Loucy (cell line): Measurements from ENCODE around the gene FGF12.

ENCODE experiments used
- H2AFZ ChIP-seq: fragments of 200-600 bp; sonication (generic); 2 replicates; pipeline ENCODE4 v1.6.0; 2016; ENCODE audit warnings: antibody characterized with exemption, mild to moderate bottlenecking, low read length, moderate library complexity
- H3F3A ChIP-seq: fragments of 200-600 bp; 2 replicates; pipeline ENCODE4 v1.6.0; 2016; ENCODE audit warnings: antibody characterized with exemption, low read depth, mild to moderate bottlenecking
- H3K27me3 ChIP-seq: fragments of 200-600 bp; sonication (generic); 2 replicates; pipeline ENCODE4 v1.6.1; 2014; ENCODE audit warnings: low read length, mild to moderate bottlenecking; ENCODE audit not compliant: insufficient read depth, poor library complexity, severe bottlenecking
- H3K36me3 ChIP-seq: fragments of 200-600 bp; sonication (generic); 2 replicates; pipeline ENCODE4 v1.6.1; 2016; ENCODE audit warnings: low read length; ENCODE audit not compliant: insufficient read depth
- H3K4me1 ChIP-seq: fragments of 200-600 bp; sonication (generic); 2 replicates; pipeline ENCODE4 v1.5.1; 2014; ENCODE audit warnings: low read length, mild to moderate bottlenecking; ENCODE audit not compliant: insufficient read depth, poor library complexity, severe bottlenecking
- H3K4me2 ChIP-seq: fragments of 200-600 bp; sonication (generic); 2 replicates; pipeline ENCODE4 v1.6.0; 2014; ENCODE audit warnings: antibody characterized with exemption, low read length, low read depth, mild to moderate bottlenecking; ENCODE audit not compliant: poor library complexity, severe bottlenecking
- H3K4me3 ChIP-seq: fragments of 200-600 bp; sonication (generic); 2 replicates; pipeline ENCODE4 v1.5.1; 2014; ENCODE audit warnings: low read length, mild to moderate bottlenecking, mixed read lengths; ENCODE audit not compliant: poor library complexity, severe bottlenecking
- H3K79me2 ChIP-seq: fragments of 200-600 bp; sonication (generic); 2 replicates; pipeline ENCODE4 v1.6.1; 2014; ENCODE audit warnings: low read length; ENCODE audit not compliant: insufficient read depth
- H3K9ac ChIP-seq: fragments of 200-600 bp; sonication (generic); 2 replicates; pipeline ENCODE4 v1.6.0; 2014; ENCODE audit warnings: mild to moderate bottlenecking, low read depth, low read length, moderate library complexity; ENCODE audit not compliant: poor library complexity, severe bottlenecking
- H3K9me2 ChIP-seq: fragments of 200-600 bp; sonication (generic); replicated peaks from 2 replicates; pipeline ENCODE4 v1.6.1; 2016; ENCODE audit warnings: low read depth, low read length, mixed read lengths
- H3K9me3 ChIP-seq: fragments of 200-600 bp; sonication (generic); 2 replicates; pipeline ENCODE4 v1.6.1; 2014; ENCODE audit warnings: mild to moderate bottlenecking, antibody characterized with exemption, low read length, low read depth; ENCODE audit not compliant: insufficient read depth
- H4K20me1 ChIP-seq: fragments of 200-600 bp; sonication (generic); 2 replicates; pipeline ENCODE4 v1.6.0; 2014; ENCODE audit warnings: antibody characterized with exemption, low read length, mild to moderate bottlenecking; ENCODE audit not compliant: insufficient read depth, poor library complexity, severe bottlenecking
- EZH2phosphoT487 ChIP-seq: fragments of 200-600 bp; IDR thresholded peaks from 2 replicates; pipeline ENCODE4 v1.6.1; 2018; ENCODE audit warnings: antibody characterized with exemption, mild to moderate bottlenecking, moderate library complexity, borderline replicate concordance
- TF ChIP-seq, protein P1 (sequence below): fragments of 200-600 bp; sonication (generic); conservative IDR thresholded peaks from 2 replicates; pipeline ENCODE4 v1.5.1; 2014; ENCODE audit warnings: mild to moderate bottlenecking, antibody characterized with exemption, low read length

The FGF12 gene

DNA sequence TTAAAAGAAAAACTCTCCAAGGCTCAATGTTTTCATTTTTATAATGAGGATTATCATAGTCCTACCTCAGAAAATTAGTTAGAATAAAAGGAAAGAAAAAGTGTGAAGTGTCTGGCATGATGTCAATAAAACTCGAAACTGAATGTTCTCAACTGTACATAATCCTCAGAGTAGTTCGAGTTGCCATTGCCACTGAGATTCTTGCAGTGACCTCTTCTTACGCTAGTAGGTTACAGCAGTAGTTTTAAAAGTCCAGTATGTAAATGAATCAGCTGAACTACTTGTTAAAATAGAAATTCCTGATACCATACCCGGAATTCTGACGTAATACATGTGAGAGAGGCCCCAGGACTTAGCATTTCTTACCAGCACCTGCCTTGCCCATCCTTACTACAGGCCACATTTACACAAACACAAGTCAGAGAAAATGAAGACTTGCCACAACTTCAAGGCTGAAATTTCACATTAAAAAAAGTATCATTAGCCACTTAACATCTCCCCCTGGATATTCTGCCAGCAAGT, 502.6 kb downstream of the FGF12 start:
- H2AFZ ChIP-seq: no peak overlapping the region

DNA sequence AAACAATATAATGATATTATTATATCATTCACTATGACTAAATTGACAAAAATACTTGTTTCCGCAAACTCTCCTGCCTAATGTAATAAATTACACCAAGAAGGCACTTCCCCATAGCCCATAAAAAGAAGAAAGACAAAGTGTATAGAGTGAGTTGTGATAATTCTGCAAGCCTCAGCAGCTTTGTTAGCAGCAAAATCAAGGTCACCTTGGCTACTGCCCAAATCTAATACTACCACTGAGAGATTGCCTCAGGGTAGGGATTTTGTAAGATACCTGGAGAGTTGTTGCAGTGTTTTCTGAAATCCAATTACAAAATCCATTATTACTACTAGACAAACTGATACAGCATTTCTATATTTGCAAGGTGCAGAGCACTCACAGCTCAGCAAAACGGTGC, 503.5 kb downstream of the FGF12 start:
- H3K4me1 ChIP-seq: no peaks in the 10 kb centered on the region
- no peaks in the 10 kb centered on the region for H3K27me3 ChIP-seq
- H3K9me2 ChIP-seq: no peaks in the 10 kb centered on the region
- H3K4me2 ChIP-seq: no peak overlapping the region
- no peak for TF ChIP-seq EZH2phosphoT487
- TF ChIP-seq, protein P1, sequence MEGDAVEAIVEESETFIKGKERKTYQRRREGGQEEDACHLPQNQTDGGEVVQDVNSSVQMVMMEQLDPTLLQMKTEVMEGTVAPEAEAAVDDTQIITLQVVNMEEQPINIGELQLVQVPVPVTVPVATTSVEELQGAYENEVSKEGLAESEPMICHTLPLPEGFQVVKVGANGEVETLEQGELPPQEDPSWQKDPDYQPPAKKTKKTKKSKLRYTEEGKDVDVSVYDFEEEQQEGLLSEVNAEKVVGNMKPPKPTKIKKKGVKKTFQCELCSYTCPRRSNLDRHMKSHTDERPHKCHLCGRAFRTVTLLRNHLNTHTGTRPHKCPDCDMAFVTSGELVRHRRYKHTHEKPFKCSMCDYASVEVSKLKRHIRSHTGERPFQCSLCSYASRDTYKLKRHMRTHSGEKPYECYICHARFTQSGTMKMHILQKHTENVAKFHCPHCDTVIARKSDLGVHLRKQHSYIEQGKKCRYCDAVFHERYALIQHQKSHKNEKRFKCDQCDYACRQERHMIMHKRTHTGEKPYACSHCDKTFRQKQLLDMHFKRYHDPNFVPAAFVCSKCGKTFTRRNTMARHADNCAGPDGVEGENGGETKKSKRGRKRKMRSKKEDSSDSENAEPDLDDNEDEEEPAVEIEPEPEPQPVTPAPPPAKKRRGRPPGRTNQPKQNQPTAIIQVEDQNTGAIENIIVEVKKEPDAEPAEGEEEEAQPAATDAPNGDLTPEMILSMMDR: no peak
- no peak overlapping the region for H3K9ac ChIP-seq
- H3K36me3 ChIP-seq: no peaks in the 10 kb centered on the region
- H3K9me3 ChIP-seq: no peaks in the 10 kb centered on the region
- H3F3A ChIP-seq: no peaks in the 10 kb centered on the region
- H3K79me2 ChIP-seq: no peaks in the 10 kb centered on the region
- no peak overlapping the region for H2AFZ ChIP-seq
- no peak overlapping the region for H3K4me3 ChIP-seq
- H4K20me1 ChIP-seq: no peaks in the 10 kb centered on the region

More for the DNA sequence above, 502.6 kb downstream of the FGF12 start:
- Histone ChIP-seq H3K4me1 (no peaks in the 10 kb centered on the region), H3K27me3 (no peaks in the 10 kb centered on the region), H3K4me2 (no peak overlapping the region), H3K79me2 (no peaks in the 10 kb centered on the region), H4K20me1 (no peaks in the 10 kb centered on the region), H3K4me3 (no peak overlapping the region), H3K9ac (no peak overlapping the region), H3F3A (no peaks in the 10 kb centered on the region), H3K9me2 (no peaks in the 10 kb centered on the region), H3K36me3 (no peaks in the 10 kb centered on the region), H3K9me3 (no peaks in the 10 kb centered on the region)
- TF ChIP-seq, protein P1: no peak
- no peak for TF ChIP-seq EZH2phosphoT487

DNA sequence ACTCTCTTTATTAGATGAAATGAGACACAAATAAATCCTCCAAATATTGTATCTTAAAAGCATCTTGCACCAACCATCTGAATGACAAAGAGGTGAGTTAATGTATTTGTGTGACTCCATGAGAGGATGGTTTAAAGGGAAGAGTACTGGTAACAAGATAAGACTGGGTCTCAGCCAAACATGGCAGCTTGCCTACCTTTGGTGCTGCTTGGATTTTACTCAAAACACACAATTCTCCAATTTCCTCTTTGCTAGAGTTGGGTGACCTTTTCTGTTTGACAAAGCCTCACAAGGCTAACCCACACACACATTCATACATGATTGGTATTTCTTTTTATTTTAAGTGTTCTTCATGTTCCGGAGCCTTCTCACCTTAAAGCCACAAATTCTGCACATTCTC, 506.4 kb downstream of the FGF12 start:
- Histone ChIP-seq H3K9me2 (no peaks in the 10 kb centered on the region), H3K4me1 (no peaks in the 10 kb centered on the region), H3K36me3 (no peaks in the 10 kb centered on the region), H4K20me1 (no peaks in the 10 kb centered on the region), H2AFZ (no peak overlapping the region), H3K4me3 (no peak overlapping the region), H3K9me3 (no peaks in the 10 kb centered on the region), H3K4me2 (no peak overlapping the region), H3K9ac (no peak overlapping the region), H3K79me2 (no peaks in the 10 kb centered on the region), H3F3A (no peaks in the 10 kb centered on the region), H3K27me3 (no peaks in the 10 kb centered on the region)
- TF ChIP-seq EZH2phosphoT487: no peak
- TF ChIP-seq, protein P1: no peak
